ENCODE data around the gene FGF3.

DNA sequence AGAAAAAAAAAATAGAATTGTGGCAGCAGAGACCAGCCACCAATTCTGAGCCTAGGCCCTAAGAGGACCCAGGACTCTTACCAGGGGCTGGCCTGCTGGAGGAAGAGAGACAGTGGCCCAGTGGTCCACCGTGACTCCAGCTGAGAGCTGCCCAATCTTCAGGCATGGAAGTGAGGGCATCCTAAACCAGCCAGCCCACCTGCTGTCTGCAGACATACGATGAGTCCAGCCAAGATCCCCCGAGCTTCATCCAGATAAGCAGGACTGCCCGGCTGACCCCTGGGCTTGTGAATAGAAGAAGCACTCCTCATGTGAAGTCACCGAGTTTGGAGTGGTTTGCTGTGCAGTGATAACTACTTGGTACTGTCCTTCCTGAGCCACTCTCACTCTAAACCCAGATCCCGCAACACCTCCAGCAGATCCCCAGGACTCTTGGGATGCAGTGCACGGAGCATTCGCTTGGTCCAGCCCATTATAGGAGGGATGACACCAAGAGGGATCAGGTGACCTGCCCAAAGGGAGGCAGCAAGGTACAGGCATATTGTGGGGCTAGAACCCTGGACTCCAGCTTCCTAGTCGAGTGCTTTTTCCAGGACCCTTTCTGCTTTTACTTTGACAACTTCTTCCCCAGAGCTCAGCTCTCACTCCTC is 41.7 kb upstream of the FGF3 start:
- TF ChIP-seq, protein P1, sequence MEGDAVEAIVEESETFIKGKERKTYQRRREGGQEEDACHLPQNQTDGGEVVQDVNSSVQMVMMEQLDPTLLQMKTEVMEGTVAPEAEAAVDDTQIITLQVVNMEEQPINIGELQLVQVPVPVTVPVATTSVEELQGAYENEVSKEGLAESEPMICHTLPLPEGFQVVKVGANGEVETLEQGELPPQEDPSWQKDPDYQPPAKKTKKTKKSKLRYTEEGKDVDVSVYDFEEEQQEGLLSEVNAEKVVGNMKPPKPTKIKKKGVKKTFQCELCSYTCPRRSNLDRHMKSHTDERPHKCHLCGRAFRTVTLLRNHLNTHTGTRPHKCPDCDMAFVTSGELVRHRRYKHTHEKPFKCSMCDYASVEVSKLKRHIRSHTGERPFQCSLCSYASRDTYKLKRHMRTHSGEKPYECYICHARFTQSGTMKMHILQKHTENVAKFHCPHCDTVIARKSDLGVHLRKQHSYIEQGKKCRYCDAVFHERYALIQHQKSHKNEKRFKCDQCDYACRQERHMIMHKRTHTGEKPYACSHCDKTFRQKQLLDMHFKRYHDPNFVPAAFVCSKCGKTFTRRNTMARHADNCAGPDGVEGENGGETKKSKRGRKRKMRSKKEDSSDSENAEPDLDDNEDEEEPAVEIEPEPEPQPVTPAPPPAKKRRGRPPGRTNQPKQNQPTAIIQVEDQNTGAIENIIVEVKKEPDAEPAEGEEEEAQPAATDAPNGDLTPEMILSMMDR (IDR thresholded peaks at IDR 0.05; ENCODE audit: low read depth, low read length): no peak
- no peak for TF ChIP-seq POLR2A (IDR thresholded peaks at IDR 0.05; ENCODE audit: extremely low read depth, insufficient read length)
- no peak for TF ChIP-seq MYC (IDR thresholded peaks at IDR 0.05; ENCODE audit: low read depth, low read length)

Measured in NB4 (cell line).